AG04450 (cell line): ENCODE data around the gene XRCC4. TPM values are rescaled to one million over a fixed set of nuclear protein-coding genes. Genes with fewer than 3 reads are reported as not detected.

Experiments
- CTCF ChIA-PET: fragments of 300-600, 350-600 bp; formaldehyde crosslinking; extraction: SDS; loops from one replicate; lab custom pipeline; 2022; ENCODE audit warnings: antibody characterized with exemption, inconsistent platforms; lab: Charles Lee
- POLR2A ChIA-PET: fragments of 350-600 bp; formaldehyde crosslinking; extraction: SDS; loops from one replicate; lab custom pipeline; 2021; ENCODE audit warnings: antibody characterized with exemption, inconsistent platforms; lab: Yijun Ruan, JAX
- DNase-seq: peaks from one replicate; pipeline ENCODE4 v3.0.0-alpha.2; 2011; ENCODE audit warnings: low read depth, low spot score
- H3K27ac ChIP-seq: one replicate; pipeline ENCODE4 v1.5.1; 2012; ENCODE audit warnings: low read depth, low read length, control low read depth
- H3K27me3 ChIP-seq: one replicate; pipeline ENCODE4 v1.6.0; 2012; ENCODE audit warnings: low read length; ENCODE audit not compliant: control insufficient read depth, insufficient read depth
- H3K4me3 ChIP-seq: 2 replicates; pipeline ENCODE4 v1.5.1; 2011; ENCODE audit warnings: mild to moderate bottlenecking, low read depth, low read length, control low read depth
- H3K9me3 ChIP-seq: 2 replicates; pipeline ENCODE4 v1.5.1; 2012; ENCODE audit warnings: low read length; ENCODE audit not compliant: control insufficient read depth, insufficient read depth
- polyA plus RNA-seq: library from polyadenylated mRNA; depleted of rRNA; stranded (reverse); fragments of >200 nt; gene quantifications from 2 replicates; pipeline ENCODE4 v1.2.3, GENCODE V29; 2011
- TF ChIP-seq, protein P1 (sequence below): IDR thresholded peaks from 2 replicates; pipeline ENCODE4 v1.5.1; 2011; ENCODE audit warnings: low read depth, low read length, control low read depth, inconsistent platforms

XRCC4 gene
- polyA plus RNA-seq, 1 experiment = 4.2 TPM

DNA sequence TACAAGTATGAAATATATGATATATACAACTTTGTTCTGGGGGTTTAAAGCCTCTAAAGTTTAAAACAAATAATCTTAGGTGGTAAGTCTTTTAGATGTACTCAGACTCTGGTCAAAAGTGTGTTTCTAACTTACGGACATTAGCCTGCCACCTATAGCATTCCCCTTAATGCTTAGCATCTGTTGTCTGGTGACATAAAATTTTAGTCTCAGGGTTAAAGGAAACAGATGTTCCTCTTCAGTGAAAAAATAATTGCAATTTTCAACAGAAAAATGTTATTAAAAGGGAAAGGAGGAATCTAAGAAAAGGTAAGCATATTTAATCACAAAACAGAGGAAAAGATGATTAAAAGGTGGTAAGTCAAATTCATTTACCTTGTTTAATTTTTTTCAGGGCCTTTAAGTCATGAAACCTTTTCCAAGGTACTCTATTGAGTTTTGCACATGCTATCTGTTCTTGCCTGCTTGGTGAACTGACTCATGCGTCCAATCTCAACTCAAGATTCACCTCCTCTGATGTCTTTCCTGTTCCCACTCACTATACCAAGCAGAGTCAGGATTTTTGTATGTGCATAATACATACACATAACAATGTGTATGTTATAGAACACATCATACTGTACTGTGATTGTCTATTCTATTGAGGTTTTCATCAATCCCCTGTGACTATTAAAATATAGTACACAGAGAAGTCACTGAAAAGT, 8.1 kb upstream of the XRCC4 start:
- Histone ChIP-seq H3K9me3 (no peaks in the 10 kb centered on the region), H3K27ac (no peak overlapping the region), H3K4me3 (no peak overlapping the region), H3K27me3 (no peaks in the 10 kb centered on the region)
- CTCF ChIA-PET = no interaction called here
- no peak for DNase-seq
- TF ChIP-seq, protein P1, sequence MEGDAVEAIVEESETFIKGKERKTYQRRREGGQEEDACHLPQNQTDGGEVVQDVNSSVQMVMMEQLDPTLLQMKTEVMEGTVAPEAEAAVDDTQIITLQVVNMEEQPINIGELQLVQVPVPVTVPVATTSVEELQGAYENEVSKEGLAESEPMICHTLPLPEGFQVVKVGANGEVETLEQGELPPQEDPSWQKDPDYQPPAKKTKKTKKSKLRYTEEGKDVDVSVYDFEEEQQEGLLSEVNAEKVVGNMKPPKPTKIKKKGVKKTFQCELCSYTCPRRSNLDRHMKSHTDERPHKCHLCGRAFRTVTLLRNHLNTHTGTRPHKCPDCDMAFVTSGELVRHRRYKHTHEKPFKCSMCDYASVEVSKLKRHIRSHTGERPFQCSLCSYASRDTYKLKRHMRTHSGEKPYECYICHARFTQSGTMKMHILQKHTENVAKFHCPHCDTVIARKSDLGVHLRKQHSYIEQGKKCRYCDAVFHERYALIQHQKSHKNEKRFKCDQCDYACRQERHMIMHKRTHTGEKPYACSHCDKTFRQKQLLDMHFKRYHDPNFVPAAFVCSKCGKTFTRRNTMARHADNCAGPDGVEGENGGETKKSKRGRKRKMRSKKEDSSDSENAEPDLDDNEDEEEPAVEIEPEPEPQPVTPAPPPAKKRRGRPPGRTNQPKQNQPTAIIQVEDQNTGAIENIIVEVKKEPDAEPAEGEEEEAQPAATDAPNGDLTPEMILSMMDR = no peak
- POLR2A ChIA-PET = no interaction called here

- Histone ChIP-seq H3K27me3 (no peaks in the 10 kb centered on the region), H3K4me3 (no peak overlapping the region), H3K27ac (no peak overlapping the region), H3K9me3 (no peaks in the 10 kb centered on the region)
- DNase-seq = no peak
- CTCF ChIA-PET = interaction anchor here (0.5 kb wide), 1 partner anchor 43 kb away, joined by 3 read pairs; no protein-coding TSS in a partner anchor
- TF ChIP-seq, protein P1 = no peak
- POLR2A ChIA-PET = no interaction called here
Observed at GRCh38 chr5:83071286-83072051, 5.9 kb upstream of the XRCC4 start.

- TF ChIP-seq, protein P1 = no peak
- CTCF ChIA-PET = interaction anchor here (1.0 kb wide), 1 partner anchor 357 kb away, joined by 3 read pairs; no protein-coding TSS in a partner anchor
- Histone ChIP-seq H3K4me3 (no peak overlapping the region), H3K27ac (no peak overlapping the region), H3K9me3 (no peaks in the 10 kb centered on the region), H3K27me3 (no peaks in the 10 kb centered on the region)
- POLR2A ChIA-PET = no interaction called here
- no peak for DNase-seq
Observed at GRCh38 chr5:83072966-83073365, 4.4 kb upstream of the XRCC4 start.

- Histone ChIP-seq H3K9me3 (no peaks in the 10 kb centered on the region), H3K27ac (peak overlapping the region; percentile 74), H3K27me3 (no peaks in the 10 kb centered on the region), H3K4me3 (peak overlapping the region; percentile 87)
- ChIA-PET CTCF (interaction anchor here (0.6 to 0.8 kb wide), 2 partner anchors 395 to 1437 kb away, joined by 3 to 4 read pairs; no protein-coding TSS in a partner anchor), POLR2A (interaction anchor here (0.6 to 1.4 kb wide), 5 partner anchors 18 to 396 kb away, joined by 3 to 6 read pairs (median 4); no protein-coding TSS in a partner anchor)
- DNase-seq = no peak
- TF ChIP-seq, protein P1 = no peak
Observed at GRCh38 chr5:83077662-83078261, 415 bp downstream of the XRCC4 start.
